ENCODE data around the gene PCK1.

The PCK1 gene

GRCh38 chr20:57536771-57537724 lies 23.9 kb upstream of the PCK1 start:
- Histone ChIP-seq H3K27ac (ENCODE audit: low read depth, low read length) (no peak overlapping the region), H3K4me1 (ENCODE audit: control insufficient read depth, insufficient read depth, low read length) (no peaks in the 10 kb centered on the region), H3K36me3 (ENCODE audit: control insufficient read depth, insufficient read depth, low read length) (no peaks in the 10 kb centered on the region), H3K9ac (ENCODE audit: low read length) (no peak overlapping the region), H3K27me3 (ENCODE audit: control insufficient read depth, insufficient read depth, low read length) (no peaks in the 10 kb centered on the region; the same call in 1 of the 2 replicates), H3K4me3 (ENCODE audit: low read depth, low read length) (no peak overlapping the region), H3K9me3 (ENCODE audit: control insufficient read depth, insufficient read depth, low read depth, low read length) (peaks cover 29% of the 10 kb centered on the region)

DNA sequence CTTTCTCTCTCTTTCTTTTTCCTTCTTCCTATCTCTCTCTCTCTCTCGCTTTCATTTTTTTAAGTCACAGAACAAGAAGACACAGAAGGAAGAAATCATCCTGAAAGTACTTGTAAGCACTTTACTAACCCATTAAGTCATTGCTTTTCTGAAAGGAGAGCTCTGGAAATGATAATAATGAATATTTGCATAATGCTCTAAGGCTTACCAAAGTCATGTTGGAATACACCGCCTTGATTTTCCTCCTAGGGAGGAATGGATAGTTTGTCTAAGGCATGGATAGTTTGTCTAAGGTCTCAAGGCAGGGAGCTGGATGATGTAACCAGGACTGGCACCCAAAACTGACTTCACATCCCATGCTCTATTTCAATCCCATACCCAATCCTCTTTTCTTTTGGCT lies 23.1 kb upstream of the PCK1 start:
- Histone ChIP-seq H3K27me3 (ENCODE audit: control insufficient read depth, insufficient read depth, low read length) (no peaks in the 10 kb centered on the region; the same call in 1 of the 2 replicates), H3K4me3 (ENCODE audit: low read depth, low read length) (no peak overlapping the region), H3K9ac (ENCODE audit: low read length) (no peak overlapping the region), H3K36me3 (ENCODE audit: control insufficient read depth, insufficient read depth, low read length) (no peaks in the 10 kb centered on the region), H3K4me1 (ENCODE audit: control insufficient read depth, insufficient read depth, low read length) (no peaks in the 10 kb centered on the region), H3K27ac (ENCODE audit: low read depth, low read length) (no peak overlapping the region), H3K9me3 (ENCODE audit: control insufficient read depth, insufficient read depth, low read depth, low read length) (peaks cover 29% of the 10 kb centered on the region)

DNA sequence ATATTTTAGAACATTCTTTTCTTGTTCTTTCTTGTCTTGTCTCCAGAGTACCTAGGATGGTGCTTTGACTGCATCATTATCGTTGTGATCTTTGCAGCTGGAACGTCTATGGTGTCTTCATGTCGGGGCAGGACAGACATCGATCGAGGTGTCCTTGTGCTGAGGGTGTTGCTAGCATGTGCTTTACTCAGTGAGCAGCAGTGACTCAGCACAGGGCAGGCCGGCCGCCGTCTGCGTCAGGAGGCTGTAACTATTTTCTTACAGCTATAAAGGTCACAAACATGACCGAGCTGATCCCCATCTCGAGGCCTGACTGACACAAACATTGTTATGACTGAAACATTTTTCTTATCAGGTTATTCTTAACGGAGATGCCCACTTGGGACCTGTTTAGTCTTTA lies 21.0 kb upstream of the PCK1 start:
- Histone ChIP-seq H3K27ac (ENCODE audit: low read depth, low read length) (no peak overlapping the region), H3K4me1 (ENCODE audit: control insufficient read depth, insufficient read depth, low read length) (no peaks in the 10 kb centered on the region), H3K27me3 (ENCODE audit: control insufficient read depth, insufficient read depth, low read length) (no peaks in the 10 kb centered on the region; the same call in 1 of the 2 replicates), H3K9ac (ENCODE audit: low read length) (no peak overlapping the region), H3K36me3 (ENCODE audit: control insufficient read depth, insufficient read depth, low read length) (no peaks in the 10 kb centered on the region), H3K9me3 (ENCODE audit: control insufficient read depth, insufficient read depth, low read depth, low read length) (peaks cover 26% of the 10 kb centered on the region), H3K4me3 (ENCODE audit: low read depth, low read length) (no peak overlapping the region)

DNA sequence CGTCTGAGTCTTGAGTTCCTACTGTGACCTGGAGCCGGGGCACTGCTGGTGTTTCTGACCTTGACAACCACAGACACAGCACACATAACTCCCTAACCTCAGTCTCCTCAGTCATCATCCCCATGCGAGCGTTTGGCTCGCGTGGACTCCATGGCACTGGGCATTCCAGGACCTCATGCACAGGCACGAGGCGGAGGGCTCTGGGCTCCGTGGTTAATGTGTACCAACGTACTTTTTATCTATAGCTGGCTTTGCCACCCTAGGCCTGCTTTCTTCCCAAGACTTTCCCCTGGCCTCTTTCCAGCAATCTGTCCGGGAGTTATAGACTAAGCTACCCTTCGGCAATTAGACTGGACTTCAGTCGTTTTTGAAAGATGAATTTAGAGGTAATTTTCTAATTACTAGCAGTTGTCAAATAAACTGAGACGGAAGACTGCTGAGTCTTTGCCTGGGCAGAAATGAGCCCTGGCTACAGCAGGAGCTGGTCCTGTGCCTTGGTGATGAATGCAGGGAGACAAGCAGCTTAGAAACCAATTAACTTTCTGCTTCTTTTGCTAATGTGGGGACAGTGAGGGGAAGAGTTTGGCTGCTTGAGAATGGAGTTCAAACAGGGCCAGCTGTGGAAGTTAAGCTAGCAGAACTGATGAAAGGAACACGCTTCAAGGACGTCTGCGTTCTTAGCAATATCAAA lies 19.9 kb upstream of the PCK1 start:
- Histone ChIP-seq H3K9ac (ENCODE audit: low read length) (no peak overlapping the region), H3K4me1 (ENCODE audit: control insufficient read depth, insufficient read depth, low read length) (no peaks in the 10 kb centered on the region), H3K36me3 (ENCODE audit: control insufficient read depth, insufficient read depth, low read length) (no peaks in the 10 kb centered on the region), H3K9me3 (ENCODE audit: control insufficient read depth, insufficient read depth, low read depth, low read length) (peaks cover 24% of the 10 kb centered on the region), H3K4me3 (ENCODE audit: low read depth, low read length) (no peak overlapping the region), H3K27ac (ENCODE audit: low read depth, low read length) (no peak overlapping the region), H3K27me3 (ENCODE audit: control insufficient read depth, insufficient read depth, low read length) (no peaks in the 10 kb centered on the region; the same call in 1 of the 2 replicates)

DNA sequence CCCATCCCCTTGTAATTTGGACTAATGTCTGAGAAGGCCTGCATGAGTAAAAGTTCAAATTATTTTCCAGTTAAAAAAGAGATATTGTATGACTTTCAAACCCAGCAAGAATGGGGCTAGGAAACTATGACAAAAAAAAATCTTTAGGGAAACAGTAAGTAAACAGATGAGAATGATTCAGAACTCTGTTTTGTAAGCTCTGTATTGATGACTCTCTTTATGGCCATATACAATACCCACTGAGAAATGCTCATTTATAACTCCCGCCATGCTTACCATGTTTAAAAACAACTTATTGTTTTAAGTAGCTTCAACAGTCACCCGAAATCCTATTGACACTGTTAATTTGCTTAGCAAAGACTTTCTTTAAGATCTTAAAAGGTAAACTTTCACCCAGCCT lies 17.2 kb upstream of the PCK1 start:
- H3K36me3 ChIP-seq (ENCODE audit: control insufficient read depth, insufficient read depth, low read length), result no peaks in the 10 kb centered on the region
- H3K27me3 ChIP-seq (ENCODE audit: control insufficient read depth, insufficient read depth, low read length), result no peaks in the 10 kb centered on the region; the same call in 1 of the 2 replicates
- H3K9me3 ChIP-seq (ENCODE audit: control insufficient read depth, insufficient read depth, low read depth, low read length), result peaks cover 3% of the 10 kb centered on the region; the same call in 1 of the 2 replicates
- no peak overlapping the region for H3K4me3 ChIP-seq (ENCODE audit: low read depth, low read length)
- H3K27ac ChIP-seq (ENCODE audit: low read depth, low read length), result no peak overlapping the region
- H3K4me1 ChIP-seq (ENCODE audit: control insufficient read depth, insufficient read depth, low read length), result no peaks in the 10 kb centered on the region
- H3K9ac ChIP-seq (ENCODE audit: low read length), result no peak overlapping the region

DNA sequence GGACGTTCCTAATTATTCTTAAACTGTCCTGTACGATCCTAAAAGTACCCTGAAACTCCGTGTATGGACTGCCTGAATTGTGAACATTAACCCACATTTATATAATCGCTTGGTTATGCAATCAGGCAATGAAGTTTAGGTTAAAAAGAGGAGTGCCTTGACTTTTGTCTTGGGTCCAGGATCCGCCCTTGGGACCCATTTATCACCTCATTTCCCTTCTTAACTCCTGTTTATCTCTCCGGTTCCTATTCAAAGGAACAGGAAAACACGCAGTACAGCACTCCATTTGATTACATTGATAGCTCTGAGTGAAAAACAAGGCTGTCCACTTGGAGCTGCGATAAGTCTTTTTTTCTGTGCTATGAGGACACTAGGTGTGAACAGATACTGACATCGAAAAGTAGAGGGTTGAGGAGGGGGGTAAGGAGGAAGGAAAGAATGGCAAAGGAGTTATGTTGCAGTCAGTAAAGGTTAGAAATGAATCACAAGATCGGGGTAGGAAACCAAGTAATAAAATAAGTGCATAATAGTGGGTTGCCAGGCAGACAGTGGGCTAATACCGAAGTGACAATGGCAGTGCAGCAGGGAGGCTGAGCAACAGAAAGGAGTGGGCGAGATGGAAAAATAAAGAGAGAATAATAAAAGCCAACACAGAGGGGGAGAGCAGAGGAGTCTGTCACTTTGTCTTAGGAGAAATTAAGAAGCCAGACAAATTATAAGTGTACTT lies 15.9 kb upstream of the PCK1 start:
- Histone ChIP-seq H3K9ac (ENCODE audit: low read length) (no peak overlapping the region), H3K27me3 (ENCODE audit: control insufficient read depth, insufficient read depth, low read length) (no peaks in the 10 kb centered on the region; the same call in 1 of the 2 replicates), H3K4me1 (ENCODE audit: control insufficient read depth, insufficient read depth, low read length) (no peaks in the 10 kb centered on the region), H3K27ac (ENCODE audit: low read depth, low read length) (no peak overlapping the region), H3K4me3 (ENCODE audit: low read depth, low read length) (no peak overlapping the region), H3K36me3 (ENCODE audit: control insufficient read depth, insufficient read depth, low read length) (no peaks in the 10 kb centered on the region), H3K9me3 (ENCODE audit: control insufficient read depth, insufficient read depth, low read depth, low read length) (no peaks in the 10 kb centered on the region)

GRCh38 chr20:57545927-57546662 lies 14.8 kb upstream of the PCK1 start:
- no peaks in the 10 kb centered on the region for H3K27me3 ChIP-seq (ENCODE audit: control insufficient read depth, insufficient read depth, low read length)
- H3K9me3 ChIP-seq (ENCODE audit: control insufficient read depth, insufficient read depth, low read depth, low read length), result no peaks in the 10 kb centered on the region
- H3K27ac ChIP-seq (ENCODE audit: low read depth, low read length), result no peak overlapping the region
- H3K9ac ChIP-seq (ENCODE audit: low read length), result no peak overlapping the region
- H3K4me3 ChIP-seq (ENCODE audit: low read depth, low read length), result no peak overlapping the region
- H3K4me1 ChIP-seq (ENCODE audit: control insufficient read depth, insufficient read depth, low read length), result no peaks in the 10 kb centered on the region
- H3K36me3 ChIP-seq (ENCODE audit: control insufficient read depth, insufficient read depth, low read length), result no peaks in the 10 kb centered on the region

GRCh38 chr20:57546956-57547649 lies 13.8 kb upstream of the PCK1 start:
- H3K27me3 ChIP-seq (ENCODE audit: control insufficient read depth, insufficient read depth, low read length), result no peaks in the 10 kb centered on the region
- no peaks in the 10 kb centered on the region for H3K36me3 ChIP-seq (ENCODE audit: control insufficient read depth, insufficient read depth, low read length)
- H3K9ac ChIP-seq (ENCODE audit: low read length), result no peak overlapping the region
- H3K27ac ChIP-seq (ENCODE audit: low read depth, low read length), result no peak overlapping the region
- H3K9me3 ChIP-seq (ENCODE audit: control insufficient read depth, insufficient read depth, low read depth, low read length), result no peaks in the 10 kb centered on the region
- H3K4me3 ChIP-seq (ENCODE audit: low read depth, low read length), result no peak overlapping the region
- H3K4me1 ChIP-seq (ENCODE audit: control insufficient read depth, insufficient read depth, low read length), result no peaks in the 10 kb centered on the region

DNA sequence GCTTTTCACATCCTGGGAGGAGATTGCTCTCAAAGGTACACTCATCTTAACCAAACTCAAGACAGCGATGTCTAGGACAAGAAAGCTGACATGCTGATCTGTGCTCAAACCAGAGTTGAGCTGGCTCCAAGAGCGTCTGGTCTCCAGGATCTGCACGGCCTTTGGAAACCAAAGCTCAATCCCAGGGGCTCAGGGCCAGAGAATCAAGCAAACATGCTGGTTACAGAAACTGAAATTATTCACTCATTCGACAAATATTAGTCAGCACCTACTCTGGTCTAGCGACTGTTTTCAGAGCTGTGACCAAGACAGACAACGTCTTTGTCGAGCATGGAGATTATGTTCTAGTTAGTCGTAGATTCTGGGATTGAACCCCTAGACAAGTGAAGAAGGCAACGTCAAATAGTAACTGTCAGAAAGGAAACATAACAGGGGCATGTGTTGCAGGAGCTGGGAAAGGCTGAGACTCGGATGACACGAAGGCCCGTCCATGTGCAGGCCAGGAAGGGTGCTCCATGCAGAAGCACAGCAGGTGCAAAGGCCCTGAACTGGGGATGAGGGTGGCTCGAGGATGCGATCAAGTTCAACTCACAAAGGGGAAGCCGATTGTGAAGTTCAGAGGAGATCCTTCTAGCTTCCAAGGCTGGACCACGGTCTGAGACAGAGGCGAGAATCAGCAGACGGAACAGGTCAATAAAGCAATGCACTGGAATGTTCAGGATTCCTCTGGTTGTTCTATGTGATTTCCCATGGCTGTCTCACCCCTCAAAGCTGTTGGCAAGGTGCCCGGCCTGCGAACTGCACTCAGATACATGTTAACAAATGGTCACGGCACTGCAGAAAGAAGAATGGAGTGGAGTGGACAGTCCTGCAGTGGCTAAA lies 12.5 kb upstream of the PCK1 start:
- no peaks in the 10 kb centered on the region for H3K36me3 ChIP-seq (ENCODE audit: control insufficient read depth, insufficient read depth, low read length)
- no peaks in the 10 kb centered on the region for H3K27me3 ChIP-seq (ENCODE audit: control insufficient read depth, insufficient read depth, low read length)

More for the DNA sequence above, 12.5 kb upstream of the PCK1 start:
- H3K27ac ChIP-seq (ENCODE audit: low read depth, low read length), result no peak overlapping the region
- H3K4me1 ChIP-seq (ENCODE audit: control insufficient read depth, insufficient read depth, low read length), result no peaks in the 10 kb centered on the region
- no peak overlapping the region for H3K9ac ChIP-seq (ENCODE audit: low read length)
- no peaks in the 10 kb centered on the region for H3K9me3 ChIP-seq (ENCODE audit: control insufficient read depth, insufficient read depth, low read depth, low read length)
- no peak overlapping the region for H3K4me3 ChIP-seq (ENCODE audit: low read depth, low read length)
